Measurements from ENCODE around the gene SULT1E1.

The SULT1E1 gene

DNA sequence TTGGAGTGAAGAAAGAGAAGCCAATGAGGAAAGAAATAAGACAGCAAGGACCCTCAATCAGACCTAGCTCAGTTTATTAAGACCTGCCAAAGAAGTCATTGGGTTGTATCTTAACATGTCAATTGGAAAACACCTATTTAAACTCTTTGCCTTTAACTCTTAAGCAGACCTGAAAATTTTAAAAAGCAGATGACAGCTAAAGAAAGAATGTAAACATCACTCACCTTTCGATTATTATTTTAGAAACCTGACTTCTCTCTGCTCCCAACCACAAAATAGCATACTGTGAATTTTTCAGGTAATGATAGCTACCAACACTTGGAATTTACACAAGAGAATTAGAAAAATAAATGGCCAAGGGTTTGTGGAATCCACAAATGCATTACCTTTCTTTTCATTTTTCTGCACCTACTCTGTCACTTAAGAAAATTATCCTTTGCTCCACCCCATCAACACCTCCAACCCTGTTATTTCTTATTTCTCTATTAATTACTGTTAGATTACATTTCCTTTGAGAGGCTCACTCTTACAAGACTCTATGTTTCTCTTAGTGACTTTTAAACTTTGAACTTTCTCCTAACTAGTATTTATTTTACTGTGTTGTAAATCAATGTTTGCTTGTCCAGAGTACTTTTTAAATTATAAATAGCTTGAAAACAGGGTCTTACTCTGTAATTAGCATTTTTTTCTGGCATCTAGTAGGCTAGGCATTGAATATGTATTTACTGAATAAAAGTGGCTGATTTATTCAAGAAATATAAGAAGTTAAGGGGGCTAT, 765 bp upstream of the SULT1E1 start:
- no peak overlapping the region for H3K27ac ChIP-seq (replicated peaks)
- DNase-seq (ENCODE audit: low read depth in 1 of 2, low spot score in 1 of 2) = no peak
- no peak for TF ChIP-seq GABPA (IDR thresholded peaks at IDR 0.05; ENCODE audit: low read depth)
- TF ChIP-seq, protein P1, sequence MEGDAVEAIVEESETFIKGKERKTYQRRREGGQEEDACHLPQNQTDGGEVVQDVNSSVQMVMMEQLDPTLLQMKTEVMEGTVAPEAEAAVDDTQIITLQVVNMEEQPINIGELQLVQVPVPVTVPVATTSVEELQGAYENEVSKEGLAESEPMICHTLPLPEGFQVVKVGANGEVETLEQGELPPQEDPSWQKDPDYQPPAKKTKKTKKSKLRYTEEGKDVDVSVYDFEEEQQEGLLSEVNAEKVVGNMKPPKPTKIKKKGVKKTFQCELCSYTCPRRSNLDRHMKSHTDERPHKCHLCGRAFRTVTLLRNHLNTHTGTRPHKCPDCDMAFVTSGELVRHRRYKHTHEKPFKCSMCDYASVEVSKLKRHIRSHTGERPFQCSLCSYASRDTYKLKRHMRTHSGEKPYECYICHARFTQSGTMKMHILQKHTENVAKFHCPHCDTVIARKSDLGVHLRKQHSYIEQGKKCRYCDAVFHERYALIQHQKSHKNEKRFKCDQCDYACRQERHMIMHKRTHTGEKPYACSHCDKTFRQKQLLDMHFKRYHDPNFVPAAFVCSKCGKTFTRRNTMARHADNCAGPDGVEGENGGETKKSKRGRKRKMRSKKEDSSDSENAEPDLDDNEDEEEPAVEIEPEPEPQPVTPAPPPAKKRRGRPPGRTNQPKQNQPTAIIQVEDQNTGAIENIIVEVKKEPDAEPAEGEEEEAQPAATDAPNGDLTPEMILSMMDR (IDR thresholded peaks at IDR 0.05; ENCODE audit: insufficient read depth, low read length) = no peak
- no peak for TF ChIP-seq SPI1 (IDR thresholded peaks at IDR 0.05; ENCODE audit: borderline replicate concordance, low read depth)
- TF ChIP-seq, protein P2, sequence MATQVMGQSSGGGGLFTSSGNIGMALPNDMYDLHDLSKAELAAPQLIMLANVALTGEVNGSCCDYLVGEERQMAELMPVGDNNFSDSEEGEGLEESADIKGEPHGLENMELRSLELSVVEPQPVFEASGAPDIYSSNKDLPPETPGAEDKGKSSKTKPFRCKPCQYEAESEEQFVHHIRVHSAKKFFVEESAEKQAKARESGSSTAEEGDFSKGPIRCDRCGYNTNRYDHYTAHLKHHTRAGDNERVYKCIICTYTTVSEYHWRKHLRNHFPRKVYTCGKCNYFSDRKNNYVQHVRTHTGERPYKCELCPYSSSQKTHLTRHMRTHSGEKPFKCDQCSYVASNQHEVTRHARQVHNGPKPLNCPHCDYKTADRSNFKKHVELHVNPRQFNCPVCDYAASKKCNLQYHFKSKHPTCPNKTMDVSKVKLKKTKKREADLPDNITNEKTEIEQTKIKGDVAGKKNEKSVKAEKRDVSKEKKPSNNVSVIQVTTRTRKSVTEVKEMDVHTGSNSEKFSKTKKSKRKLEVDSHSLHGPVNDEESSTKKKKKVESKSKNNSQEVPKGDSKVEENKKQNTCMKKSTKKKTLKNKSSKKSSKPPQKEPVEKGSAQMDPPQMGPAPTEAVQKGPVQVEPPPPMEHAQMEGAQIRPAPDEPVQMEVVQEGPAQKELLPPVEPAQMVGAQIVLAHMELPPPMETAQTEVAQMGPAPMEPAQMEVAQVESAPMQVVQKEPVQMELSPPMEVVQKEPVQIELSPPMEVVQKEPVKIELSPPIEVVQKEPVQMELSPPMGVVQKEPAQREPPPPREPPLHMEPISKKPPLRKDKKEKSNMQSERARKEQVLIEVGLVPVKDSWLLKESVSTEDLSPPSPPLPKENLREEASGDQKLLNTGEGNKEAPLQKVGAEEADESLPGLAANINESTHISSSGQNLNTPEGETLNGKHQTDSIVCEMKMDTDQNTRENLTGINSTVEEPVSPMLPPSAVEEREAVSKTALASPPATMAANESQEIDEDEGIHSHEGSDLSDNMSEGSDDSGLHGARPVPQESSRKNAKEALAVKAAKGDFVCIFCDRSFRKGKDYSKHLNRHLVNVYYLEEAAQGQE (IDR thresholded peaks at IDR 0.05; ENCODE audit: insufficient replicate concordance, low read depth) = no peak
- TF ChIP-seq POLR2AphosphoS5 (IDR thresholded peaks at IDR 0.05; ENCODE audit: low read depth) = no peak

DNA sequence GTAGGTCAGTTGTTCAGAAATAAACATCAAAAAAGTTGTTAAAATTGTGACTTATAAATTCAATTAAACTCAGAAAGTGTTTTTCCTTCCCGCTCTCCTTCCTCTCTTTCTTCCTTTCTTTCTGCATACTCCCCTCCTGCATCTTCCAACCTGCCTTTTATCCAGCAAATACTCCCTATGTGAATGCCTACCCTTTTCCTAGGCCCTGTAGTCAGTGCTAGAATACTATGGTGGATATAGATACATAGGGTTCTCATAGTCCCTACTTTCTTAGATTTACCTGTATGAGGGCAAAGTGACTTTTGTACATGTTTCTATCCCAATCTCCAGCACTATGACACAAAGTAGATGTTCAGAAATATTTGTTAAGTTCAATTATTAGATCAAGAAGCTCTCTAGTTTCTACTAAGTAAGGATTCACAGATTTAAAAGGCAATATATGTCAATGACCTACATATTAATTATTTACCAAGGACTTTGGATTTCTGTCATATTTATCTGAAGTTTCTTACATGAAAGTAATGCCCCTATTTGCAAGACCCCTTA, 732 bp downstream of the SULT1E1 start:
- DNase-seq (ENCODE audit: low read depth in 1 of 2, low spot score in 1 of 2) = no peak
- no peak overlapping the region for H3K4me3 ChIP-seq (replicated peaks; ENCODE audit: insufficient read depth, low read length)
- no peak for TF ChIP-seq SPI1 (IDR thresholded peaks at IDR 0.05; ENCODE audit: borderline replicate concordance, low read depth)
- no peak for TF ChIP-seq POLR2AphosphoS5 (IDR thresholded peaks at IDR 0.05; ENCODE audit: low read depth)
- TF ChIP-seq GABPA (IDR thresholded peaks at IDR 0.05; ENCODE audit: low read depth) = no peak
- TF ChIP-seq, protein P1 (IDR thresholded peaks at IDR 0.05; ENCODE audit: insufficient read depth, low read length) = no peak
- TF ChIP-seq, protein P2 (IDR thresholded peaks at IDR 0.05; ENCODE audit: insufficient replicate concordance, low read depth) = no peak
- H3K27me3 ChIP-seq (ENCODE audit: insufficient read depth, poor library complexity, severe bottlenecking) = no peaks in the 10 kb centered on the region
- no peak overlapping the region for H3K27ac ChIP-seq (replicated peaks)

More for the DNA sequence above, 765 bp upstream of the SULT1E1 start:
- H3K27me3 ChIP-seq (ENCODE audit: insufficient read depth, poor library complexity, severe bottlenecking) = no peaks in the 10 kb centered on the region
- no peak overlapping the region for H3K4me3 ChIP-seq (replicated peaks; ENCODE audit: insufficient read depth, low read length)

DNA sequence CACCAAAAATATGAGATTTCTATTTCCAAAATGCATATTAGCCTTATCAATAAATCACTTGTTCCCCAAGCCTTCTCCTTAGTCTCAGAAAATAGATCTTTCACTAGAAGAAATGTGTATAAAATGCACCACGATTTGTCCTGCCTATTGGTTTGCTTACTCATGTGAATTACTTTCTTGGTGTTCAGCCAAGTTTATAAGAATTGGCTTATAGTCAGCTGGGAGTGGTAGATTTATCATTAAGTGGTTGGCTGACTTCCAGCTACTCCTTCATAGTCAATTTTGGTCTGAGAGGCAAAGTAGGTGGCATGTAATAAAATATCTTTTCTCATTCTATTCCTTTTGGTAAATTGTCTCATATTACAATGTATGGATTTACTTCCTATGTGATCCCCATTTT, 1.3 kb downstream of the SULT1E1 start:
- TF ChIP-seq GABPA (IDR thresholded peaks at IDR 0.05; ENCODE audit: low read depth) (no peak), SPI1 (IDR thresholded peaks at IDR 0.05; ENCODE audit: borderline replicate concordance, low read depth) (no peak), POLR2AphosphoS5 (IDR thresholded peaks at IDR 0.05; ENCODE audit: low read depth) (no peak)
- TF ChIP-seq, protein P1 (IDR thresholded peaks at IDR 0.05; ENCODE audit: insufficient read depth, low read length) = no peak
- TF ChIP-seq, protein P2 (IDR thresholded peaks at IDR 0.05; ENCODE audit: insufficient replicate concordance, low read depth) = no peak
- no peaks in the 10 kb centered on the region for H3K27me3 ChIP-seq (ENCODE audit: insufficient read depth, poor library complexity, severe bottlenecking)
- no peak overlapping the region for H3K27ac ChIP-seq (replicated peaks)
- H3K4me3 ChIP-seq (replicated peaks; ENCODE audit: insufficient read depth, low read length) = no peak overlapping the region
- DNase-seq (ENCODE audit: low read depth in 1 of 2, low spot score in 1 of 2) = no peak

All from HL-60 (cell line).